Measurements from ENCODE around the gene TPP1. TPM values are rescaled to one million over a fixed set of nuclear protein-coding genes. Genes with fewer than 3 reads are reported as not detected.

The TPP1 gene
- polyA plus RNA-seq, 3 donors: 218 to 359 (median 271) TPM

GRCh38 chr11:6658647-6659046 is 39.4 kb upstream of the TPP1 start:
- Mint-ChIP-seq H3K9me3 (peaks cover 0 to 4% (median 0%) of the 10 kb centered on the region in 7 donors), H3K36me3 (no peaks in the 10 kb centered on the region), H3K27me3 (ENCODE audit: low read depth in 3 of 3) (peaks cover 15 to 18% (median 17%) of the 10 kb centered on the region in 3 donors), H3K27ac (no peak overlapping the region), H3K4me3 (no peak overlapping the region), H3K4me1 (peaks cover 9% of the 10 kb centered on the region)
- Histone ChIP-seq H3K27ac (ENCODE audit: low read depth in 1 of 2, low read length in 2 of 2) (no peak overlapping the region), H2AFZ (ENCODE audit: insufficient read depth, low read depth, low read length, poor library complexity, severe bottlenecking) (no peak overlapping the region), H3K4me3 (replicated peaks in 1 of 3; ENCODE audit: low read depth in 2 of 3, low read length in 3 of 3) (no peak overlapping the region), H3K27me3 (ENCODE audit: control insufficient read depth in 2 of 2, insufficient read depth in 2 of 2, low read length in 2 of 2) (peaks cover 30 to 31% of the 10 kb centered on the region in 2 donors), H3K79me2 (ENCODE audit: insufficient read depth, low read length) (no peaks in the 10 kb centered on the region), H4K20me1 (ENCODE audit: insufficient read depth, low read length) (no peaks in the 10 kb centered on the region), H3K4me1 (ENCODE audit: control insufficient read depth in 1 of 2, insufficient read depth in 2 of 2, low read length in 2 of 2) (peaks cover 4% of the 10 kb centered on the region in 2 donors), H3K36me3 (replicated peaks in 1 of 2; ENCODE audit: control insufficient read depth in 1 of 2, insufficient read depth in 2 of 2, low read length in 2 of 2) (no peaks in the 10 kb centered on the region), H3K9ac (ENCODE audit: insufficient read depth, low read length, poor library complexity, severe bottlenecking) (no peak overlapping the region), H3K9me3 (replicated peaks in 1 of 2; ENCODE audit: control insufficient read depth in 1 of 2, insufficient read depth in 1 of 2, low read length in 2 of 2) (peaks cover 0 to 5% of the 10 kb centered on the region in 2 donors), H3K4me2 (replicated peaks; ENCODE audit: extremely low read depth, low read length, poor library complexity, severe bottlenecking) (no peak overlapping the region)
- DNase-seq: no peak
- TF ChIP-seq, protein P1, sequence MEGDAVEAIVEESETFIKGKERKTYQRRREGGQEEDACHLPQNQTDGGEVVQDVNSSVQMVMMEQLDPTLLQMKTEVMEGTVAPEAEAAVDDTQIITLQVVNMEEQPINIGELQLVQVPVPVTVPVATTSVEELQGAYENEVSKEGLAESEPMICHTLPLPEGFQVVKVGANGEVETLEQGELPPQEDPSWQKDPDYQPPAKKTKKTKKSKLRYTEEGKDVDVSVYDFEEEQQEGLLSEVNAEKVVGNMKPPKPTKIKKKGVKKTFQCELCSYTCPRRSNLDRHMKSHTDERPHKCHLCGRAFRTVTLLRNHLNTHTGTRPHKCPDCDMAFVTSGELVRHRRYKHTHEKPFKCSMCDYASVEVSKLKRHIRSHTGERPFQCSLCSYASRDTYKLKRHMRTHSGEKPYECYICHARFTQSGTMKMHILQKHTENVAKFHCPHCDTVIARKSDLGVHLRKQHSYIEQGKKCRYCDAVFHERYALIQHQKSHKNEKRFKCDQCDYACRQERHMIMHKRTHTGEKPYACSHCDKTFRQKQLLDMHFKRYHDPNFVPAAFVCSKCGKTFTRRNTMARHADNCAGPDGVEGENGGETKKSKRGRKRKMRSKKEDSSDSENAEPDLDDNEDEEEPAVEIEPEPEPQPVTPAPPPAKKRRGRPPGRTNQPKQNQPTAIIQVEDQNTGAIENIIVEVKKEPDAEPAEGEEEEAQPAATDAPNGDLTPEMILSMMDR (IDR thresholded peaks at IDR 0.05): no peak
- intact Hi-C loops (cut with micrococcal nuclease): no loop called here

DNA sequence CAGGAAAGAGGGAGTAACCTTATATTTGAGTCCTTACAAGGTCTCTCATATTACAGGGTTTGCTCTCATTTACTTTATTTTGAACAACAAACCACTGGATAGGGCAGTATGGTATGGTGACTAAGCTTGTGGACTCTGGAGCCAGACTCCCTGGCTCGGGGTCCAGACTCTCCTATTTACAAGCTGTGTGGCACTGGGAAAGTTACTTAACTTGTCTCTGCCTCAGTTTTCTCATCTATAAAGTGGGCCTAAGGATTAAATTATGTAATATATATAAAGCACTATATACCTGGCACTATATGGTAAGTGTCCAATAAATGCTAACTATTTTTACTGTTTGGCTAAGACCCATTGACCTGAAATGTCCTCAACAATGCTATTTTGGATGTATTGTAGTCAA is 38.1 kb upstream of the TPP1 start:
- no peaks in the 10 kb centered on the region for H3K36me3 Mint-ChIP-seq
- no peaks in the 10 kb centered on the region for H3K79me2 ChIP-seq (ENCODE audit: insufficient read depth, low read length)
- WGBS (ENCODE audit: insufficient coverage): no CpG with 5 or more reads among the region's 1 CpG
- peak overlapping the region in 1 of 2 donors; percentile 88 for H3K4me3 Mint-ChIP-seq
- intact Hi-C loops (cut with micrococcal nuclease): no loop called here
- H3K36me3 ChIP-seq (replicated peaks in 1 of 2; ENCODE audit: control insufficient read depth in 1 of 2, insufficient read depth in 2 of 2, low read length in 2 of 2): no peaks in the 10 kb centered on the region
- peaks cover 0 to 5% of the 10 kb centered on the region in 2 donors for H3K9me3 ChIP-seq (replicated peaks in 1 of 2; ENCODE audit: control insufficient read depth in 1 of 2, insufficient read depth in 1 of 2, low read length in 2 of 2)
- H3K27me3 Mint-ChIP-seq (ENCODE audit: low read depth in 3 of 3): peaks cover 15 to 16% (median 15%) of the 10 kb centered on the region in 3 donors
- no peak overlapping the region for H3K27ac ChIP-seq (ENCODE audit: low read depth in 1 of 2, low read length in 2 of 2)
- H2AFZ ChIP-seq (ENCODE audit: insufficient read depth, low read depth, low read length, poor library complexity, severe bottlenecking): no peak overlapping the region
- H3K9me3 Mint-ChIP-seq: peaks cover 0 to 4% (median 0%) of the 10 kb centered on the region in 7 donors
- DNase-seq: no peak
- no peaks in the 10 kb centered on the region for H4K20me1 ChIP-seq (ENCODE audit: insufficient read depth, low read length)
- H3K4me1 ChIP-seq (ENCODE audit: control insufficient read depth in 1 of 2, insufficient read depth in 2 of 2, low read length in 2 of 2): peaks cover 4 to 6% of the 10 kb centered on the region in 2 donors
- TF ChIP-seq, protein P1 (IDR thresholded peaks at IDR 0.05): no peak
- no peak overlapping the region for H3K9ac ChIP-seq (ENCODE audit: insufficient read depth, low read length, poor library complexity, severe bottlenecking)
- H3K27me3 ChIP-seq (ENCODE audit: control insufficient read depth in 2 of 2, insufficient read depth in 2 of 2, low read length in 2 of 2): peaks cover 31% of the 10 kb centered on the region in 2 donors
- H3K27ac Mint-ChIP-seq: no peak overlapping the region
- peaks cover 9% of the 10 kb centered on the region for H3K4me1 Mint-ChIP-seq
- no peak overlapping the region for H3K4me2 ChIP-seq (replicated peaks; ENCODE audit: extremely low read depth, low read length, poor library complexity, severe bottlenecking)
- H3K4me3 ChIP-seq (replicated peaks in 1 of 3; ENCODE audit: low read depth in 2 of 3, low read length in 3 of 3): no peak overlapping the region
